Suppressor macrophage treated with lipopolysaccharide for 1 hour (primary cell): ENCODE data around the gene ADAMTS4.
A peak's percentile ranks its signal among the peaks of the same experiment; 100 is the strongest.

ENCODE experiments used
- DNase-seq, 3 donors: peaks; one replicate each; pipeline ENCODE4 v3.0.0-alpha.2; 2020 to 2022

ADAMTS4 gene

GRCh38 chr1:161196111-161196510, 2.7 kb downstream of the ADAMTS4 start:
- no peak for DNase-seq

GRCh38 chr1:161195171-161195570, 3.7 kb downstream of the ADAMTS4 start:
- peak; percentile 65 to 73 (median 68) for DNase-seq

GRCh38 chr1:161193561-161194235, 5.2 kb downstream of the ADAMTS4 start:
- no peak for DNase-seq

- DNase-seq = peak; percentile 83 to 88 (median 84)
Measured at GRCh38 chr1:161192476-161193465, 6.1 kb downstream of the ADAMTS4 start.

GRCh38 chr1:161191971-161192370, 6.9 kb downstream of the ADAMTS4 start:
- DNase-seq = no peak

- DNase-seq = no peak
Measured at GRCh38 chr1:161190962-161191521, 7.8 kb downstream of the ADAMTS4 start.

GRCh38 chr1:161189036-161189435, 9.8 kb downstream of the ADAMTS4 start:
- DNase-seq = no peak

GRCh38 chr1:161188381-161188780, 10.5 kb downstream of the ADAMTS4 start:
- no peak for DNase-seq

GRCh38 chr1:161187311-161187710, 11.5 kb downstream of the ADAMTS4 start:
- DNase-seq = no peak

GRCh38 chr1:161185732-161186311, 13.0 kb downstream of the ADAMTS4 start:
- DNase-seq = peak; percentile 83 to 91 (median 87)

- peak; percentile 89 to 92 (median 90) for DNase-seq
Measured at GRCh38 chr1:161185282-161185682, 13.6 kb downstream of the ADAMTS4 start.

- peak; percentile 38 to 58 (median 47) for DNase-seq
Measured at GRCh38 chr1:161182214-161182613, 16.6 kb downstream of the ADAMTS4 start.

- peak; percentile 42 to 65 (median 62) for DNase-seq
Measured at GRCh38 chr1:161180639-161181038, 18.2 kb downstream of the ADAMTS4 start.

- no peak for DNase-seq
Measured at GRCh38 chr1:161179698-161180097, 19.2 kb downstream of the ADAMTS4 start.

- no peak for DNase-seq
Measured at GRCh38 chr1:161177936-161178244, 21.0 kb downstream of the ADAMTS4 start.

- DNase-seq = peak; percentile 85 to 96 (median 92)
Measured at GRCh38 chr1:161177112-161177935, 21.5 kb downstream of the ADAMTS4 start, which contains the start of gene B4GALT3. TSS of gene B4GALT3 (minus strand) at chr1:161177507. CDS start at chr1:161176060, 1,447 bp downstream.

GRCh38 chr1:161176468-161177111, 22.3 kb downstream of the ADAMTS4 start:
- DNase-seq = no peak

- no peak for DNase-seq
Measured at GRCh38 chr1:161175771-161176453, 22.9 kb downstream of the ADAMTS4 start.

GRCh38 chr1:161174911-161175310, 23.9 kb downstream of the ADAMTS4 start:
- no peak for DNase-seq

- DNase-seq = no peak
Measured at GRCh38 chr1:161173711-161174110, 25.1 kb downstream of the ADAMTS4 start.

GRCh38 chr1:161172776-161173376, 26.0 kb downstream of the ADAMTS4 start:
- no peak for DNase-seq
